Smooth muscle cell (in vitro differentiated cells): Measurements from ENCODE around the gene FOXP1. TPM values are rescaled to one million over a fixed set of nuclear protein-coding genes. Genes with fewer than 3 reads are reported as not detected.

Experiments
- DNase-seq: peaks from one replicate; lab custom pipeline; 2025; ENCODE audit not compliant: unreplicated experiment; lab: John Stamatoyannopoulos, UW
- H2AFZ ChIP-seq: fragments of 200-600 bp; sonication (generic); 2 replicates; pipeline ENCODE4 v1.6.0; 2016; ENCODE audit warnings: antibody characterized with exemption, low read depth, mild to moderate bottlenecking
- H3F3A ChIP-seq: fragments of 200-600 bp; sonication (generic); 2 replicates; pipeline ENCODE4 v1.6.0; 2017; ENCODE audit warnings: antibody characterized with exemption, low read depth
- H3K27ac ChIP-seq: fragments of 200-600 bp; sonication (generic); 2 replicates; pipeline ENCODE4 v1.5.1; 2016; ENCODE audit warnings: low read depth, mild to moderate bottlenecking
- H3K27me3 ChIP-seq: fragments of 200-600 bp; sonication (generic); 2 replicates; pipeline ENCODE4 v1.6.1; 2016; ENCODE audit warnings: low read depth, mild to moderate bottlenecking
- H3K36me3 ChIP-seq: fragments of 200-600 bp; sonication (generic); 2 replicates; pipeline ENCODE4 v1.5.1; 2016; ENCODE audit warnings: low read depth
- H3K4me1 ChIP-seq: fragments of 200-600 bp; sonication (generic); 2 replicates; pipeline ENCODE4 v1.5.1; 2016; ENCODE audit warnings: low read depth
- H3K4me2 ChIP-seq: fragments of 200-600 bp; sonication (generic); 2 replicates; pipeline ENCODE4 v1.6.0; 2016; ENCODE audit warnings: mild to moderate bottlenecking
- H3K4me3 ChIP-seq: fragments of 200-600 bp; sonication (generic); 2 replicates; pipeline ENCODE4 v1.5.1; 2016; ENCODE audit warnings: mild to moderate bottlenecking
- H3K79me2 ChIP-seq: fragments of 200-600 bp; sonication (generic); 2 replicates; pipeline ENCODE4 v1.6.0; 2016; ENCODE audit warnings: low read depth, mild to moderate bottlenecking
- H3K9ac ChIP-seq: fragments of 200-600 bp; sonication (generic); 2 replicates; pipeline ENCODE4 v1.6.0; 2016; ENCODE audit warnings: low read depth
- H3K9me3 ChIP-seq: fragments of 200-600 bp; sonication (generic); replicated peaks from 2 replicates; pipeline ENCODE4 v1.5.1; 2016; ENCODE audit warnings: low read depth
- H4K20me1 ChIP-seq: fragments of 200-600 bp; sonication (generic); 2 replicates; pipeline ENCODE4 v1.6.0; 2016; ENCODE audit warnings: low read depth
- CTCF ChIP-seq: fragments of 200-600 bp; sonication (generic); IDR thresholded peaks from 2 replicates; pipeline ENCODE4 v1.5.1; 2017; ENCODE audit warnings: borderline replicate concordance, mild to moderate bottlenecking, antibody characterized with exemption; ENCODE audit not compliant: insufficient read depth, poor library complexity, severe bottlenecking
- WGBS: methylation state at CpG from one replicate; pipeline ENCODE4 v1.1.7; 2016; ENCODE audit warnings: low lambda C conversion rate; 5-methylcytosine and 5-hydroxymethylcytosine counted together
- polyA plus RNA-seq: library from polyadenylated mRNA; unstranded; fragments of >200 nt; fragmentation: Nextera tagmentation; extraction: Ambion mirVana; gene quantifications from 2 replicates; pipeline ENCODE4 v1.2.1, GENCODE V29; 2016
- total RNA-seq: library from RNA; depleted of rRNA; stranded (reverse); fragments of >200 nt; gene quantifications from 2 replicates; pipeline ENCODE4 v1.2.3, GENCODE V29; 2014

Gene FOXP1
- total and polyA plus RNA-seq, 2 experiments from 2014 or later: 40.9 to 68.0 TPM

- H3F3A ChIP-seq: no peaks in the 10 kb centered on the region
- no peaks in the 10 kb centered on the region for H3K27me3 ChIP-seq
- 71% methylated on average over 4 of the region's 4 CpGs for WGBS
- no peaks in the 10 kb centered on the region for H3K9me3 ChIP-seq
- no peaks in the 10 kb centered on the region for H3K79me2 ChIP-seq
- H3K4me2 ChIP-seq: no peak overlapping the region
- no peak for TF ChIP-seq CTCF
- peaks cover 12% of the 10 kb centered on the region for H3K4me1 ChIP-seq
- H3K27ac ChIP-seq: no peak overlapping the region
- H3K4me3 ChIP-seq: no peak overlapping the region
- no peaks in the 10 kb centered on the region for H3K36me3 ChIP-seq
- H2AFZ ChIP-seq: no peak overlapping the region
- no peaks in the 10 kb centered on the region for H4K20me1 ChIP-seq
- no peak overlapping the region for H3K9ac ChIP-seq
- no peak for DNase-seq
These were observed 406.2 kb downstream of the FOXP1 start for GRCh38 chr3:71177375-71177774.

- 85% methylated on average over 5 of the region's 5 CpGs for WGBS
- Histone ChIP-seq H3K9ac (no peak overlapping the region), H3K9me3 (no peaks in the 10 kb centered on the region), H3K4me3 (no peak overlapping the region), H3K27me3 (no peaks in the 10 kb centered on the region), H3F3A (no peaks in the 10 kb centered on the region), H3K36me3 (no peaks in the 10 kb centered on the region), H3K79me2 (no peaks in the 10 kb centered on the region), H2AFZ (no peak overlapping the region), H3K4me1 (peaks cover 12% of the 10 kb centered on the region), H3K27ac (no peak overlapping the region), H4K20me1 (no peaks in the 10 kb centered on the region), H3K4me2 (no peak overlapping the region)
- no peak for TF ChIP-seq CTCF
- DNase-seq: no peak
These were observed 407.2 kb downstream of the FOXP1 start for GRCh38 chr3:71176366-71176765.

- Histone ChIP-seq H4K20me1 (no peaks in the 10 kb centered on the region), H3K27me3 (no peaks in the 10 kb centered on the region), H3K79me2 (no peaks in the 10 kb centered on the region), H3K36me3 (no peaks in the 10 kb centered on the region), H3K4me3 (no peak overlapping the region), H3K27ac (no peak overlapping the region), H2AFZ (no peak overlapping the region), H3K4me2 (no peak overlapping the region), H3K4me1 (peaks cover 12% of the 10 kb centered on the region), H3F3A (no peaks in the 10 kb centered on the region), H3K9ac (no peak overlapping the region), H3K9me3 (no peaks in the 10 kb centered on the region)
- TF ChIP-seq CTCF: no peak
- WGBS: 95% methylated on average over 5 of the region's 5 CpGs
- DNase-seq: no peak
These were observed 407.7 kb downstream of the FOXP1 start for GRCh38 chr3:71175691-71176365.

GRCh38 chr3:71172951-71173350, 410.6 kb downstream of the FOXP1 start:
- no peaks in the 10 kb centered on the region for H3K79me2 ChIP-seq
- DNase-seq: no peak
- no peaks in the 10 kb centered on the region for H3K9me3 ChIP-seq

More at GRCh38 chr3:71172951-71173350, 410.6 kb downstream of the FOXP1 start:
- Histone ChIP-seq H3K9ac (no peak overlapping the region), H3K4me2 (peak overlapping the region; percentile 37), H3K27ac (peak overlapping the region; percentile 74), H3K4me3 (no peak overlapping the region), H3F3A (no peaks in the 10 kb centered on the region), H3K36me3 (no peaks in the 10 kb centered on the region), H2AFZ (no peak overlapping the region), H3K4me1 (peaks cover 26% of the 10 kb centered on the region), H3K27me3 (no peaks in the 10 kb centered on the region), H4K20me1 (no peaks in the 10 kb centered on the region)
- no peak for TF ChIP-seq CTCF
- WGBS: 59% methylated on average over 2 of the region's 2 CpGs
